Activated T-helper 9 cell treated with anti-CD3 and anti-CD28 coated beads, Interleukin-2, amount 50 U/mL, for 16 hours (primary cell): Measurements from ENCODE around the gene GRK4.

Experiments
- DNase-seq: peaks from one replicate; pipeline ENCODE4 v3.0.0-alpha.2; 2020; ENCODE audit warnings: low read depth

GRK4 gene

DNA sequence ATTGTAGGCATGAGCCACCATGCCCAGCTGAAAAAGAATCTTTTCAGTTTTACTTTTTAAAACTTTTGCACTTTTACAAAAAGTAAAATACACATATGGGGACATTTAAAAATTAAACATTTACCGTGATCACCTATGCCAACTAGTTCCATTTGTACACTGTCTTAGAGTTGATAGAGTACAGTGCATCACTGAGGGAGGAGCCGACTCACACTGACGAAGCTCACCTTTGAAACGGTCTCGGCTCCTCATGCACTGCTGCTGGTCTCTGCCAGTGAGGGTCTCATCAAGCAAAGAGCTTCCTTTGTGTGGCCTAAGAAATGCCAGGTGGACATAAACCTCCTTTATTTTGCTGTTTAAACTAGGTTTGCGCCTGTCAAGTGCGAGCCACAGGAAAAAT, 50.0 kb downstream of the GRK4 start:
- DNase-seq: no peak

DNA sequence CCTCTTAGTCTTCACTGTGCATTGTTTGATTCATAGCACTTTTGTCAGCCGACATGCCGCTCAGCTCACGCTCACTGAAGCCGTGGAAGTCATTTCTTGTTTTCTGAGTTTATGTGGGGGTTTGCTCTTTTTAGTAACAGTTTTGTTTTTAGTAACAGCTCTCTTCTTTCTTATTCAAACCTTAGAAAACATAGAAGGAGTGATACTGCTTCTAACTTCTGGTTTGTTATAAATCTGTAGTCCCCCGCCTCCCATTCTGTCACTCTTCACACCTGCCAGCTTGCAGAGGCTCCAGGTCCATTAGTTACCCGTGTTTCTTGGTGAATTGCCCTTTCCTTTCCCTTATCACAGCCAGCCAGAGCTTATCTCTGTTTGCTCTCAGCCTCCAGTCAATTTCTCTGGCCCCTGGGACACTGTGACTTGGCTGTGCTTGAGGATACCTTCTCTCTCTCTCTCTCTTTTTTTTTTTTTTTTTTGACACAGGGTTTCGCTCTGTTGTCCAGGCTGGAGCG, 50.5 kb downstream of the GRK4 start:
- DNase-seq: no peak

- DNase-seq: no peak
Observed at GRCh38 chr4:3016961-3017360, 53.6 kb downstream of the GRK4 start.

GRCh38 chr4:3017504-3017903, 54.1 kb downstream of the GRK4 start:
- DNase-seq: no peak

DNA sequence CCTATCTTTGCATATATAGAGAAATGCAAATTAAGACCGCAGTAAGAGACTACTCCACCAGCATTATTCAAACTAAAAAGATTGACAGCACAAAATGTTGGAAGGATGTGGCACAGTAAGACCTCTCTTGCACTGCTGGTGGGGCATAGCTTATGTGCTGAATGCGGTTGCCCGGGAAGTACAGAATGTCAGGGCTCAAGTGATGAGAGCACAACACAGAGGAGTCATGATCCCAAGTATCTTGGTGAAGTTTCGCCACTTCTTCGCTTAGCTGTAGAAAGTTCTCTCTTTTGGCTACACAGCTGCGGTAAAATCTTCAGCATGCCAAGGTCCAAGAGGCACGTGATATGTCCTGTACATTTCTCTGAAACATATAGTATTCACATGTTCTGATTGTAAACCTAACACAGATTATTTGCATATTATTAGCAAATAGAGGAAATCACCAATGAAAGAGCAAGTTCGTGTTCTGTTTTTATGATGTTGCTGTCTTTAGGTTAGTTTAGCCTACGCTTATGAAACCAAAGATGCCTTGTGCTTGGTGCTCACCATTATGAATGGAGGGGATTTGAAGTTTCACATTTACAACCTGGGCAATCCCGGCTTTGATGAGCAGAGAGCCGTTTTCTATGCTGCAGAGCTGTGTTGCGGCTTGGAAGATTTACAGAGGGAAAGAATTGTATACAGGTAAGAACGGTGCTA, 55.9 kb downstream of the GRK4 start:
- DNase-seq: no peak

DNA sequence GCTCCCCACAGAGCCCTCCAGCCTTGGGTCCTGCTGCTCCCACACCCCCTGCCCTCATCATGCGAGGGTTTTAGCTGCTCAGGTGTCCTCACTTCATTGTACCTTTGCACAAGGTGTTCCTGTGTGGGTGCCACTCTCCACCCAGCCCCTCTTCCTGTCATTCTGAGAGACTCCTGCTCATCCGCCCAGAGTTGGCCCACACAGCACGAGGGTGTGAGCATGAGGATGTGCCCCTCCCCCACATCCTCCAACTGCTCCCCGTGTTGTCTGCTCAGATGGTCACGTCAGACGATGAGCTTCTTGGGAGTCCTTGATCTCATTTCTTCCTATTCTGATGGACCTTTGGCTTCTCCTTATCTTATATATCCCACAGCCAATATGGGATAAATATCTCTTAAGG, 57.8 kb downstream of the GRK4 start:
- no peak for DNase-seq

DNA sequence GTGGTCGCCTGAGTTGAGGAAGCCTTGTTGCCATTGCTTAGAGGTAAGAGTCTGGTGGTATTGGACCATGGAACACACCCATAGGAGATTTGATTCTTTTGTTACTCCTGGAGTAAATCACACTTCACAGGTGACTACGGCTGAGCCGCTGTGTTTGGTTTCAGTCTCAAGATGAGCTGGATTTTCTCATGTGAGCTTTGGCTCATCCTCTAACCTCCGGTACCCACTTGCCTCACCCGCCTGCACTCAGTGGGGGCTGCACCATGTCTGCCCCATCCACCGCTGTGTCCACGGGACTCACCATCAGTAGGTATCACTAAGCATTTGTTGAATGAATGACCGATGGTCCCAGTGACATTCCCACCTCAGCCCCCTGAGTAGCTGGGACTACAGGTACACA, 58.3 kb downstream of the GRK4 start:
- no peak for DNase-seq

- DNase-seq: no peak
Observed at GRCh38 chr4:3022112-3022511, 58.7 kb downstream of the GRK4 start.

DNA sequence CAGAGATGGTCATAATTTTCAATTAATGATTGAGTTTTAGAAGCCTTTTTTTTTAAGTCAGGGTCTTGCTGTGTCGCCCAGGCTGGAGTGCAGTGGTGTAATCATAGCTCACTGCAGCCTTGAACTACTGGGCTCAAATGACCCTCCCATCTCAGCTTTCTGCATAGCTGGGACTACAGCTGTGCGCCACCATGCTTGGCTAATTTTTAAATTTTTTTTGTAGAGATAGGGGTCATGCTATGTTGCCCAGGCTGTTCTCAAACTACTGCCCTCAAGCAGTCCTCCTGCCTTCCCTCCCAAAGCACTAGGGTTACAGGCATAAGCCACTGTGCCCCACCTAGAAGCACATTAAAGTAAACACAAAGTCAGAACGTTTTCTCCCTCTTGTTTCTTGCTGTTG, 59.3 kb downstream of the GRK4 start:
- no peak for DNase-seq

- no peak for DNase-seq
Observed at GRCh38 chr4:3025881-3026280, 62.5 kb downstream of the GRK4 start.

GRCh38 chr4:3026540-3026939, 63.2 kb downstream of the GRK4 start:
- no peak for DNase-seq

- no peak for DNase-seq
Observed at GRCh38 chr4:3029464-3029863, 66.1 kb downstream of the GRK4 start.

DNA sequence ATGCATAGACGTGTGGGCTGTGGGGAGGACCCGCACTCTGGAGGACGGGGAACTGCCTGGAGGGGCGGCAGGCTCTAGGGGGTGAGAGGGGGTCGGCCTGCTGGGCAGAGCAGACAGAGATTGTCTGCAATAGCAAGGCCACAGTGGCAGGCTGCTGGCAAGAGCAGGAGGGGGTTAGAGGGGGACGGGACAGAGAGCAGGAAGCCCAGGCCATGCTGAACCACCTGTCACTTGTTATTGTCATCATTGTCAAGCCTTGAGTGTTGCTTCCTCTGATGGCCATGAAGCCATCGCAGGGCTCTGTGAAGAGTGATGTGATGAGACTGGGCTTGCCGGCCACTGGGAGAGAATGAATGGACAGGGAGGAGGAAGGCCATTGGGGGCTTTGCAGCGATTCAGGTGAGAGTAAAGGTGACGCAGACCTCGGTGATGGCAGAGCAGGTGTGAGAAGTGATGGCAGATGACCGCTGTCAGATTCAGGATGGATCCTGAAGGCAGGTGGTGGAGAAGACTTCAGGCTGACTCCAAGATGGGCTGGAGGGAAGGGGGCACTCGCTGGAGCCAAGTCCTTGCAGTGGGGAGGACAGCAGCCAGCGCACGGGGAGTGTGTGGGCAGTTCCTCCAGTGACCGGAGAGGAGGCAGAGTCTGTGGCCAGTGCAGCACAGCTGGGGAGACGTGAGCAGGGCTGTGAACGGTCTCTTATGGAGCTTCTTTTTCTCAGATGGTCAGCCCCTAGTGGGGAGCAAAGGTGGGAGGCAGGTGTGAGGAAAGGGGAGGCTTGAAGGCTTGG, 67.4 kb downstream of the GRK4 start:
- DNase-seq: no peak

- DNase-seq: no peak
Observed at GRCh38 chr4:3031357-3032082, 68.1 kb downstream of the GRK4 start.

- no peak for DNase-seq
Observed at GRCh38 chr4:3034231-3034630, 70.9 kb downstream of the GRK4 start.

DNA sequence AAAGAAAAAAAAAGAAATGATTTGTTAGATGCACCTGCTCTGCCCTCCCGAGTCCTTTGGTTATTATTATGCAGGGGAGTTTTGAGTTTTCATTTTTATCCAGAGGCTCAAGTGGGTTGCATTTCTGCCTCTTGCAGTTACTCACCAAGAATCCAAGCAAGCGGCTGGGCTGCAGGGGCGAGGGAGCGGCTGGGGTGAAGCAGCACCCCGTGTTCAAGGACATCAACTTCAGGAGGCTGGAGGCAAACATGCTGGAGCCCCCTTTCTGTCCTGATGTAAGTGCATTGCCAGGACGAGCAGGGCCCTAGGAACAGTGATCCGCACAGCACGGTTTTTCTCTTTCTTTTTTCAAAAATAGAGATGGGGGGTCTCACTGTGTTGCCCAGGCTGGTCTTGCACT, 71.9 kb downstream of the GRK4 start:
- no peak for DNase-seq

DNA sequence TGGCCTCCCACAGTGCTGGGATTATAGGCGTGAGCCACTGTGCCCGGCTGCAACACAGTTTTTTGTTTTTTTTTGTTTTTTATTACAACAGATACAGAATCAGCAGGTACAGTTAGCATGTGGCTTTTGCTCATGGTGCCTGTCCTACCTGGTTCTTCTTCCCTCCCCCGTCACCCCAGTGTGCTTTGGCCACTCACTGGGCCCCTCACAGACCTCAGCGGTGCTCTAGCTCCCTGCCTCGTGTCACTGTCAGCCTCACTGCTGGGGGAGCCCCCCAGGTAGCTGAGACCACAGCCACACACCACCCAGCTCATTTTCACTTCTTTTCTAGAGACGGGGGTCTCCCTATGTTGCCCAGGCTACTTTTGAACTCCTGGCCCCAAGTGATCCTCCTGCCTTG, 72.3 kb downstream of the GRK4 start:
- DNase-seq: no peak

- no peak for DNase-seq
Observed at GRCh38 chr4:3036131-3036952, 73.0 kb downstream of the GRK4 start.

DNA sequence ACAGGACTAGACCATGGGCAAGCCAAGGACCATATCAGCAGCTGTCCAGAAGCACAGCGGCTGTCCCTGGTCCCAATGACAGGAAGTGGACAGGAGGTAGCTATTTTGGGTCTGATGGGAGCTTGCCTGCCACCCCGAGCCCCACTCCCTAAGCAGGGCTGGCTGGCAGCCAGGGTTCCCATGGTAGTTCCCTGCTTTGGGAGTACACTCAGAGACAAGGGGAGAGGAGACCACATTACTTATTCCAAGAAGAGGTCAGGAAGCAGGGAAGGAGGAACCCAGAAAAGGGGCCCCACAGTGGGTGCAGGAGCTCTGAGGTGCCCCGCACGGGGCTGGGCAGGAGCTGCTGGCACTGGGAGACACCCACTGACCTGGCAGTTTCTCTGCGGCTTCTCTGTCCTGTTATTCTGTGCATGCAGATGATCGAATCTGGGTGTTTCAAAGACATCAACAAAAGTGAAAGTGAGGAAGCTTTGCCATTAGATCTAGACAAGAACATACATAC, 74.6 kb downstream of the GRK4 start:
- no peak for DNase-seq

GRCh38 chr4:3039706-3040366, 76.5 kb downstream of the GRK4 start:
- no peak for DNase-seq
